Astrocyte (in vitro differentiated cells and primary cell): ENCODE measurements around the gene EXOSC9. TPM values are rescaled to one million over a fixed set of nuclear protein-coding genes. Genes with fewer than 3 reads are reported as not detected.

ENCODE experiments used
- DNase-seq: peaks from one replicate; pipeline ENCODE4 v3.0.0-alpha.2; 2010; ENCODE audit warnings: low read depth
- FAIRE-seq: peaks from 2 replicates; lab custom pipeline; 2011; peaks lifted over from hg19 to GRCh38; lab: Jason Lieb, UNC
- H2AFZ ChIP-seq: 2 replicates; pipeline ENCODE4 v1.6.0; 2012; ENCODE audit warnings: low read depth, low read length, inconsistent platforms
- H3K27ac ChIP-seq: 2 replicates; pipeline ENCODE4 v1.5.1; 2011; ENCODE audit warnings: low read depth, low read length, inconsistent platforms
- H3K27me3 ChIP-seq: 2 replicates; pipeline ENCODE4 v1.6.0; 2011; ENCODE audit warnings: low read length, inconsistent platforms; ENCODE audit not compliant: insufficient read depth
- H3K36me3 ChIP-seq: 2 replicates; pipeline ENCODE4 v1.5.1; 2011; ENCODE audit warnings: low read length, inconsistent platforms; ENCODE audit not compliant: insufficient read depth
- H3K4me1 ChIP-seq: 2 replicates; pipeline ENCODE4 v1.5.1; 2011; ENCODE audit warnings: low read length, inconsistent platforms; ENCODE audit not compliant: insufficient read depth
- H3K4me2 ChIP-seq: 2 replicates; pipeline ENCODE4 v1.6.0; 2012; ENCODE audit warnings: low read length, inconsistent platforms
- H3K4me3 ChIP-seq: 2 replicates; pipeline ENCODE4 v1.5.1; 2011; ENCODE audit warnings: low read depth, mild to moderate bottlenecking, low read length, inconsistent platforms; ENCODE audit not compliant: insufficient read depth
- H3K79me2 ChIP-seq: 2 replicates; pipeline ENCODE4 v1.6.0; 2012; ENCODE audit warnings: mild to moderate bottlenecking, low read length, inconsistent platforms; ENCODE audit not compliant: insufficient read depth
- H3K9ac ChIP-seq: 2 replicates; pipeline ENCODE4 v1.6.0; 2012; ENCODE audit warnings: mild to moderate bottlenecking, low read length, inconsistent platforms
- H3K9me3 ChIP-seq: 2 replicates; pipeline ENCODE4 v1.5.1; 2012; ENCODE audit warnings: low read depth, mild to moderate bottlenecking, low read length, inconsistent platforms; ENCODE audit not compliant: insufficient read depth
- H4K20me1 ChIP-seq: 2 replicates; pipeline ENCODE4 v1.6.0; 2012; ENCODE audit warnings: low read length, inconsistent platforms; ENCODE audit not compliant: insufficient read depth
- H3K27ac Mint-ChIP-seq: one replicate; pipeline ENCODE4 v1.8.0; 2021; ENCODE audit warnings: mild to moderate bottlenecking, mixed read lengths; ENCODE audit not compliant: unreplicated experiment
- H3K27me3 Mint-ChIP-seq: one replicate; pipeline ENCODE4 v1.8.0; 2021; ENCODE audit warnings: low read depth, mixed read lengths; ENCODE audit not compliant: unreplicated experiment
- H3K36me3 Mint-ChIP-seq: one replicate; pipeline ENCODE4 v1.8.0; 2021; ENCODE audit warnings: low read depth, mixed read lengths; ENCODE audit not compliant: unreplicated experiment
- H3K4me1 Mint-ChIP-seq: one replicate; pipeline ENCODE4 v1.8.0; 2021; ENCODE audit warnings: low read depth, mixed read lengths; ENCODE audit not compliant: unreplicated experiment
- H3K4me3 Mint-ChIP-seq: one replicate; pipeline ENCODE4 v1.8.0; 2021; ENCODE audit warnings: mild to moderate bottlenecking, moderate library complexity, mixed read lengths; ENCODE audit not compliant: unreplicated experiment
- H3K9me3 Mint-ChIP-seq: one replicate; pipeline ENCODE4 v1.8.0; 2021; ENCODE audit warnings: mild to moderate bottlenecking, mixed read lengths; ENCODE audit not compliant: unreplicated experiment
- CTCF ChIP-seq: IDR thresholded peaks from 2 replicates; pipeline ENCODE4 v1.5.1; 2011; ENCODE audit warnings: low read depth, mild to moderate bottlenecking, inconsistent platforms, low read length, moderate library complexity; ENCODE audit not compliant: insufficient read depth
- EZH2 ChIP-seq: IDR thresholded peaks from 2 replicates; pipeline ENCODE4 v1.6.1; 2012; ENCODE audit warnings: mild to moderate bottlenecking, low read length, inconsistent platforms; ENCODE audit not compliant: insufficient read depth
- total RNA-seq: library from RNA; stranded (reverse); gene quantifications from 2 replicates; pipeline ENCODE4 v1.2.1, GENCODE V29; 2021

The EXOSC9 gene
- total RNA-seq, 1 donor from 2014 or later, result 18.3 TPM

GRCh38 chr4:121824171-121824527, 23.0 kb downstream of the EXOSC9 start:
- peaks cover 1% of the 10 kb centered on the region for H3K36me3 ChIP-seq
- Mint-ChIP-seq H3K27me3 (no peaks in the 10 kb centered on the region), H3K27ac (peak overlapping the region; percentile 88), H3K36me3 (no peaks in the 10 kb centered on the region), H3K4me1 (peaks cover 8% of the 10 kb centered on the region), H3K4me3 (peak overlapping the region; percentile 96), H3K9me3 (no peaks in the 10 kb centered on the region)
- H3K79me2 ChIP-seq, result peaks cover 38% of the 10 kb centered on the region
- H3K27ac ChIP-seq, result peak overlapping the region; percentile 72
- H3K4me2 ChIP-seq, result peak overlapping the region; percentile 95
- FAIRE-seq, result peak; percentile 45
- peak overlapping the region; percentile 82 for H3K4me3 ChIP-seq
- TF ChIP-seq EZH2 (no peak), CTCF (no peak)
- DNase-seq, result no peak
- H3K9ac ChIP-seq, result peak overlapping the region; percentile 82
- peak overlapping the region; percentile 84 for H2AFZ ChIP-seq
- no peaks in the 10 kb centered on the region for H4K20me1 ChIP-seq
- no peaks in the 10 kb centered on the region for H3K9me3 ChIP-seq
- no peaks in the 10 kb centered on the region for H3K27me3 ChIP-seq
- peaks cover 9% of the 10 kb centered on the region for H3K4me1 ChIP-seq

GRCh38 chr4:121824950-121825349, 23.8 kb downstream of the EXOSC9 start:
- DNase-seq (no peak), FAIRE-seq (no peak)
- no peaks in the 10 kb centered on the region for H3K9me3 Mint-ChIP-seq
- Histone ChIP-seq H3K4me1 (peaks cover 4% of the 10 kb centered on the region), H2AFZ (no peak overlapping the region), H3K27me3 (no peaks in the 10 kb centered on the region), H3K27ac (no peak overlapping the region), H4K20me1 (no peaks in the 10 kb centered on the region), H3K4me3 (no peak overlapping the region), H3K36me3 (no peaks in the 10 kb centered on the region), H3K79me2 (peaks cover 35% of the 10 kb centered on the region), H3K9ac (no peak overlapping the region), H3K9me3 (no peaks in the 10 kb centered on the region), H3K4me2 (no peak overlapping the region)
- no peaks in the 10 kb centered on the region for H3K36me3 Mint-ChIP-seq
- no peak for TF ChIP-seq CTCF
- no peak for TF ChIP-seq EZH2
- H3K27me3 Mint-ChIP-seq, result no peaks in the 10 kb centered on the region
- peaks cover 6% of the 10 kb centered on the region for H3K4me1 Mint-ChIP-seq
- no peak overlapping the region for H3K27ac Mint-ChIP-seq
- H3K4me3 Mint-ChIP-seq, result no peak overlapping the region

GRCh38 chr4:121827853-121828252, 26.7 kb downstream of the EXOSC9 start:
- H3K36me3 ChIP-seq, result no peaks in the 10 kb centered on the region
- H3K27me3 ChIP-seq, result no peaks in the 10 kb centered on the region
- no peaks in the 10 kb centered on the region for H3K27me3 Mint-ChIP-seq
- H3K36me3 Mint-ChIP-seq, result no peaks in the 10 kb centered on the region
- H3K79me2 ChIP-seq, result peaks cover 8% of the 10 kb centered on the region
- DNase-seq (peak; percentile 22), FAIRE-seq (peak; percentile 49)
- H3K4me1 ChIP-seq, result no peaks in the 10 kb centered on the region
- no peak for TF ChIP-seq EZH2
- no peak for TF ChIP-seq CTCF
- H3K4me3 Mint-ChIP-seq, result no peak overlapping the region
- no peak overlapping the region for H3K9ac ChIP-seq
- no peaks in the 10 kb centered on the region for H3K9me3 Mint-ChIP-seq
- no peak overlapping the region for H3K27ac Mint-ChIP-seq
- H3K27ac ChIP-seq, result no peak overlapping the region
- H3K4me3 ChIP-seq, result no peak overlapping the region
- H2AFZ ChIP-seq, result no peak overlapping the region
- peaks cover 3% of the 10 kb centered on the region for H3K4me1 Mint-ChIP-seq
- no peak overlapping the region for H3K4me2 ChIP-seq
- H3K9me3 ChIP-seq, result no peaks in the 10 kb centered on the region
- H4K20me1 ChIP-seq, result no peaks in the 10 kb centered on the region
